Myocyte (in vitro differentiated cells): ENCODE data around the gene TSPAN8. TPM values are rescaled to one million over a fixed set of nuclear protein-coding genes. Genes with fewer than 3 reads are reported as not detected.
"Not testable (repeated sequence)": the region's sequence is repeated elsewhere in the genome, so short reads cannot be mapped to it uniquely, and the experiment has no call there.

ENCODE experiments used
- DNase-seq: peaks from one replicate; pipeline ENCODE4 v3.0.0-alpha.2; 2012; ENCODE audit warnings: low read depth
- polyA plus RNA-seq: library from polyadenylated mRNA; unstranded; fragments of >200 nt; gene quantifications from one replicate; pipeline ENCODE4 v1.2.1, GENCODE V29; 2012; ENCODE audit warnings: missing spikeins
- total RNA-seq: library from RNA; depleted of rRNA; stranded (reverse); fragments of >200 nt; gene quantifications from 2 replicates; pipeline ENCODE4 v1.2.3, GENCODE V29; 2014

TSPAN8 gene
- not detected in 2 replicates for total RNA-seq
- polyA plus RNA-seq = 0.10 TPM

DNA sequence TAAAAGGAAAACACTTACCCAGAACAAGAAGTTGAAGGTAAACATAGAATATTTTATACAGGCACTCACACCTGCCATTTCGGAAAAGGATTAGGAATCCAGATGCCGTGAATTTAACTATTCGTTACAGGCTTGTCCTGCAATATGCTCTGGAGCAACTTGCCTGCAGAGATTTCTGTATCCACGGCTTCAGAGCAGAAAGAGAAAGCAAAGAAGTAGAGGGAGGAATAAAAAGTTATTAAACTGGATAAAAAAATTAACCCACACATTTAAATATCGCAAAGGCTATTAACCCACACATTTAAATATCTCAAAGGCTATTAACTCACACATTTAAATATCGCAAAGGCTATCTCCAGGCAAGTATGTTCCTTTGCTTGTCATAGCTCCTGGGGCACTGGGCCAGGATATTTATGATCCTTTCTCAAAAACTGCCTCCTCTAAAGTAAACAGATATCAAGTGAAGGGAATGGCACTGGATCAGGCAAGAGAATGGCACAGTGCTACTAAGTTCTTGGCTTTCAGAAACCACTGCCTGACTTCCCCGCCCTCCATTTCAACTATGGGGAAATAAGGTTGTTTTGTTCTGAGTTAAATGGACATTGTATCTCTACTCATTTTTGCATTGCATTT is at the start of gene TSPAN8:
TSPAN8 (minus strand) TSS at position 399 of the 633 bp plus-strand sequence; CDS start at position 78, 321 bp downstream.
- peak; percentile 3 for DNase-seq

DNA sequence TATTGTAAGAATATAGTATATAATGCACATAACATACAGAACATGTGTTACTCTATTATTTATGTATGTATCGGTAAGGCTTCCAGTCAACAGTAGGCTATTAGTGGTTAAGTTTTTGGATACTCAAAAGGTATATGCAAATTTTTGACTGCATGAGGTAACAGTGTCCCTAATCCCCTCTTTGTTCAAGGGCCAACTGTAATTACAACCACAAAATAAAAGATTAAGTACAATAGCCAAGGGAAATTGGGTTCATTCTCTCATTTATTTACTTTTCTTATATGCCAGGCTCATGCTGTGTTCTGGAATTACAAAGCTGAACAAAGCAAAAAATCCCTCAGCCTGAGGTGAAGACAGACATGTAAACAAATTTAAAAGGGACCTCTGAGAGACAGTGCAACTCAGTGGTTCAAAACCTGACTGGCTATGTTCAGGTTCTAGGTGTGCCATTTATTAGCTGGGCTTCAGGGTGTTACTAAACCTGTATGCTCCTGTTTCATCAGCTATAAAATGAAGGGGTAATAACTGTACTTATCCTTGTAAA is 43.4 kb upstream of the TSPAN8 start:
- DNase-seq = no peak

DNA sequence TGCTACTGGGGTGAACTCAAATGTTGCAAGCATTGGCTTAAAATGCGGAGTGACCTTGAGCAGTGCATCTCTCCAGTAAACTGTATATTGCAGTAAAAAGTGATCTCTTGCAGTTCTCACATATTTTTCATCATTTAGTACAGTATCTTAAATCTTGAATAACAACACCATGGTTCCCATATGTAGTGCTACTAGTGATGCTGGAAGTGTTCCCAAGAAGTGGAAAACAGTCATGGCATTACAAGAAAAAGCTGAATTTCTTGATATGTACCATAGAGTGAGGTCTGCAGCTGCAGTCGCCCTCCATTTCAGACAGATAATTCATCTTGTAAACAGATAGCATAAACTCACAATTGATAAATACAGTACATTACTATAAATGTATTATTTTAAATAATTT is 42.9 kb upstream of the TSPAN8 start:
- no peak for DNase-seq

DNA sequence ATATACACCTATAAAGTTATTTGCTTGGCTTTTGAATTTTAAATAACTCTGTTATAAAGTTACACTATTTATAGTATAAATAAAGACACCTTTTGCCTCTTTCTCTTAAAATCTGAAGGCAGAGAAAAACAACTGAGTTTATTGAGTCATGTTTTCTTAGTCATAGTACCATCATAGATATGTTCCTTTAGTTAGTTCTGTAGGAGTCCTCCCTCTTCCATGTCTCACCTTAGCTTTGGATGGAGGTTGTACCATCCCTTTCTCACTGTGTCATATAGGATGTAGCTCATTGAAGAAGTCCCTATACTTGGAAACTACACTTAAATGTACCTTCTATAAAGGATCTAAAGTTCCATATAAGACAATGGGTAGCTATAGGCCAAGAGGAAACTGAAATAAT is 39.7 kb upstream of the TSPAN8 start:
- no peak for DNase-seq

DNA sequence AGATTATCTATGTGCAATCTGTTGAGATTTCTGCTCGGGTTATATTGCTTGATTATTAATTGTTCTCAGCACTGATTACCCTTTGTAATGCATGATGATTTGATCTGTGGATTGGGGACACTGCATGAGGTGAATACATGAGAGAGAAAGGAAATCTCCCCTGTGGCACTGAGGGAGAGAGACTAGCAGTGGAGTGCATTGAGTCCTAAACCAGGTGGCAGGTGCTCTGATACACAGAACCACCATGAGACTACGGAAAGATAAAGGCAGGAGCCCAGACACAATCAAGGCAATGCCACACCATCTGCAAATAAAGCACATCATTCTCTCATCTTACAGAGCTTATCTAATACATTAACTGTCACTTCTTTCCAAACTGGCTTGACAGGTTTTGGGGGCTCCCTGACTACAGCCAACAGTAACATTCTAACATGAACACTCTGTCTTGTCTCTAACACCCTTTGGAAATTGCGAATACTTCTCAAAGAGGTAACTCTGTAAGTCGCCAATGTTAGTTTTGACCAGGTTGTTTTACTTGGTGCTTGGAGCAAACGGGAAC is 37.6 kb upstream of the TSPAN8 start:
- DNase-seq = no peak

DNA sequence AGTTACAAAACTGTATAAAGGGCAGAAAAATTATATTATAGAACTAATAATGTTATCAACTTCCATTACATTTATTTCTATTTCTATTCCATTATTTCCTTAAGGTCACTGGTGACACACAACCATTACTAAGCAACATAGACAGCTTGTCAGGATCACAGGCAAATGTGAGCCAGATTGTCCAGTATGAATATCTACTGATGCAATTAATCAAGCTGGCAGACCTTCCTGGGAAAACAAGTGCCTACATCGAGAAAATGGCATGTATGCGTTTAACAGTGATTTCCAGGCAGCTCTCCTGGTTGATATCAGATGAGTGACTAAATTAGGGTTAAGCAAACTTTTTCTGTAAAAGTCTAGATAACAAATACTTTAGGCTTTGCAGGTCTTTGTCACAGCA is 36.9 kb upstream of the TSPAN8 start:
- no peak for DNase-seq

DNA sequence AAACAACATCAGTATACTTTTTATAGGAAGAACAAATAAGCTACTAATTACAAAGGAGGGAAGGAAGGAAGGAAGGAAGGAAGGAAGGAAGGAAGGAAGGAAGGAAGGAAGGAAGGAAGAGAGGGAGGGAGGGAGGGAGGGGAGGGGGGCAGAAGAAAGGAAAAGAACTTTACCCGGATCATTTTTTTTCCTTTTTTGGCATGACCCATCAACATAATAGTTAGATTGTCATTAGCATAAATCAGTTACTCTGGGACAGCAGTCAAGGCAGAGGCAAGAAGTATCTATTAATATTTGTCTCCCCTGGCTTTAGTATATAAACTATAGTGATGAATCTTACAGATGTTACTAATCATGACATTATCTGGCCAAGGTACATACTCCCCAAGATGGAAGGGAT is 35.2 kb upstream of the TSPAN8 start:
- no peak for DNase-seq

DNA sequence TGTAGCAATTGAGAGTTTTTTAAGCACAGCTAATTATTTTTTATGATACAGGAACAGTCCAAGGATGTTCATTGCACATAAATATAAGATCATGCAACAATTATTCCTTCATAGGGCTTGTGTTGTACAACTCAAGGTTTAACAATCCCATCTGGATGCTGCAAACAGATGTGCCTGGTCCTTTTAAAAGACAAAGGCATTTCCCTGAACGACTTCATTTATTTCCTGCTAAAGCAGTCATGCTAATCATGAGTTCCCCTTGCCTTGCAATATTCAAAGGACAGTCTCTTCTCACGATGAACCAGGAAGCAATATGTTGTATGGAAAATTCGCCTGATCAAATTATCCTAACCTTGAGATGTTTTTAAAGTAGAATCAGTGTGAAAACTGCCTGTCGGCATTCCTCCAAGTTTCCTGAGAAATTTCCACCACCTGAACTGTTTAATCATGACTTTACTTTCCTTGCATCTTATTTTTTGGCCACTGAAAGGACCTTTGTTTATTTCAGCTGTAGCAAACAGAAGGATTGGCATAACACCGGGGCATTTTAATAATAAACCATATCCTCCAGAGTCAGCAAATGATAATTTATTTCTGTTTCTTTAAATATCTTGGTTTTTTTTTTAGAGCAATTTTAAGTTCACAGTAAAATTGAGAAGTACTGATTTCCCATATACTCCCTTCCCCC is 33.9 kb upstream of the TSPAN8 start:
- DNase-seq = no peak

DNA sequence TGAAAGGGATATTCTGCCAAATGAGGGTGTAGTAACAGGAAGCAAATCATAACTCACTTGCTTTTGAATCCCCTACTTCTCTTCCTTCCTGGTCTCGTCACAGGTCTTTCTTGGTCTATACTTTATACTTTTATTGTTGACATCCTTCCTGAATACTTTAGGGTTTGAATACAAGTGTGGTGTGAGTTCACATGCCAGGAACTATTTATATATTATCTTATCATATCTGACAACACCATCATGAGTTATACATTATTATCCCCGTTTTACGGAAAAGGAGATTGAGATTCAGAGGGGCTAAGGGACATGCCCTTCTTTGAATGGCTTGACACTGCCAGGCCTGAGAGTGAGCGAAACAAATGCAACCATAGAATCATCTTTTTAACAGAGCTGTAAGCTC is 33.0 kb upstream of the TSPAN8 start:
- DNase-seq = no peak

DNA sequence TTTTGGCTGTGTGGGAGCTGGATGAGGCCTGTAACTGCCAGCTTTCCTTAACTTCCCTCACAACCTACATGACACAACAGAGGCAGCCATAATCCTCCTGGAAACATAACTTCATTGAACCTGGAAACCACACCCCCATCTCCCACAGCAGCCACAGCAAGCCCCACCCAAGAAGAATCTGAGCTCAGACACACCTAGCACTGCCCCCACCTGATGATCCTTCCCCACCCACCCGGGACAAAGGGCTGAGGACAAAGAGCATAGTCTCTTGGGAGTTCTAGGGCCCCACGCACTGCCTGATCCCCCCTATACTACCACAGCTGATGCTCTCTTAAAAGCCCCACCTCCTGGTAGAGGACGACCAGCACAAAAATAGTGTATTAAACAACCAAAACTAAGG is 29.6 kb upstream of the TSPAN8 start:
- DNase-seq = no peak

DNA sequence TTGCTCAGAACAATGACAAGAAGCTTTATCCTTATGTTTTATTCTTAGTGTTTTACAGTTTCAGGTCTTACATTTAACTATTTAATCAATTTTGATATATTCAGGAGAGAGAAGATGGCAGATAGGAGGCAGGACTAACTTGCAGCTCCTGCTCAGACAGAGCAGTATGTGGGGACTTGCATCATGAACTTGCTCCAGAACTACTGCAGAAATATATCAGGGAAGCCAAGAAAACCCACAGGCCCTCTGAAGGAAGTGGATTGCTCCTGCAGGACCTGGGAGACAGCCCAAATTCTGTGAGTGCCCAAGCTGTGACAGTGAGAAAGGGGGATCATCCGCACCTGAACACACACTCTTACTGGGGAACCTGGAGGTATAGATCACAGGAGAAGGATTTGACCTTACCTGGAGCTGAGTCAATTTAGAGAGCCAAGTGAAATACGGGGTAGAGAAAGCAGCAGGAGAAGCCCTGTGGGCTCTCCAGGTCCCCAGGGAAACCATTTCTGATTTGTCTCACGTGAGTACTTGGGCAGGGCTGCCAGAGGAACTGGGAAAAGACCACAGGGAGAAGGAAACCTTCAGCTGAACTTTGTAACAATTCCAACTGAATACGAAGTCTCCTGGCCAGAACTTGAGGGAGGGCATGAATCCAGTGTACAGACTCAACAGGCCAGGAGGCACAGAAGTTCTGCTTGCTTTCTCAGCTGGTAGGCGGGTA is 28.9 kb upstream of the TSPAN8 start:
- no peak for DNase-seq

DNA sequence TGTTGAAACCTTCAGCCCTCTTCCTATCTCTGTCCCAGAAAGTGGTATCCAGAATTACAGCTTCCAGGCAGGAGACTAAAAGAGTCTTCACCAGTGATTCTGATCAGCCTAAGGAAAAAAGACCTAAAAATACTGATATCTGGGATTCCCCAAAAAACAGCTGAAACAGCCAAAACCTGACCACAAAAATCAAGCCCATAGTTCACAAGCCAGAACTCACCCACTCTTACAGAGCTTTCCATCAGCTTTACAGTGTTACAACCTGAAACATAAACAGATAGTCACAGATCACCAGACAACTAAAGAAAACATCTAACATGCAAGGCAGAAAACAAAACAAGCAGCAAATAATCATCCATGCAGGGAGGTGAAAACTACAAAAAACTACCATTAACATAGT is 26.0 kb upstream of the TSPAN8 start:
- DNase-seq = no peak

DNA sequence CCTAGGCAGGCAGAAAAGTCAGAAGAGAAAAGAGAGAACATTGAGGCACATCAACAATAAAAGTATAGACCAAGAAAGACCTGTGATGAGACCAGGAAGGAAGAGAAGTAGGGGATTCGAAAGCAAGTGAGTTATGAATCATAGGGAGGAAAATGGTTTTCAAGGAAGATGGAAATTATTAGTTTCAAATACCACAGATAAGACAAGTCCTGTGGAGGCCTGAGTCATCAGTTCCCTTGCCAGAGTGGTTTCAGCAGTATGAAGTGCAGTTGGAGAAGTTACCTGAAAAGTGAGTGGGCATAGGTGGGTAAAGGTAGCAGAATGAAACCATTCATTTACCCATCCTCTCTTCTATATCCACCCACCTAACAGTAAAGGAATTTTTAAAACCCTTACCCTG is 25.2 kb upstream of the TSPAN8 start:
- DNase-seq = no peak

DNA sequence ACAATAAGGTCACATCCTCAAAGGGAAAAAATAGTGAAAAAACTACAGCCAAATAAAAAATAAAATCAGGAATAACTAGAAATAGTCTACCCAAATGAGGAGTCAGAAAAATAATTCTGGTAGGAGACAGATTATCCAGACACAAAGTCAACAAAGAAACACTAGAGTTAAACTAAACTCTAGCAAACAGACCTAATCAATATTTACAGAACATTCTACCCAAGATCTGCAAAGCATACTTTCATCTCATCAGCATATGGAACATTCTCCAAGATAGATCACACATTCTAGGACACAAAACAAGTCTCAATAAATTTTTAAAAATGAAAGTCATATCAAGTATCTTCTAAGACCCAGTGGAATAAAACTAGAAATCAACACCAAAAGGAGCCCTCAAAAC is 20.4 kb upstream of the TSPAN8 start:
- DNase-seq = no peak

DNA sequence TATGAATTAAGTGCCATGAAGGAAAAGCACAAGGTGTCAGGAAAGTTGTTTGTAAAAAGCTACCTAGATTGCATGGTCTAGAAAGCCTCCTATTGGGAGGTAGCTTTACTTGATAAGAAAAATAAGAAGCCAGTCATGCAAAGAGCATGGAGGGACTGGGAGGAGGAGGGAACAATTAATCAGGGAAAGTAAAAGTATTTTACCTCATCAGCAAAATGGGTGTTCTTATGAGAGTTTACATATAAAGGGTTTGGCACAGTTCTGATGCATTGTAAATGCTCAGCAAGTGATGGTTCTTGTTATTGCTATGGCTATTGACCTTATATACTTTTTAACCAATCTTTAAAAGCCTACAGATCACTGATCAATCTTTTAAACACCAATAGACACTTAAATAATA is 17.0 kb upstream of the TSPAN8 start:
- DNase-seq = no peak

DNA sequence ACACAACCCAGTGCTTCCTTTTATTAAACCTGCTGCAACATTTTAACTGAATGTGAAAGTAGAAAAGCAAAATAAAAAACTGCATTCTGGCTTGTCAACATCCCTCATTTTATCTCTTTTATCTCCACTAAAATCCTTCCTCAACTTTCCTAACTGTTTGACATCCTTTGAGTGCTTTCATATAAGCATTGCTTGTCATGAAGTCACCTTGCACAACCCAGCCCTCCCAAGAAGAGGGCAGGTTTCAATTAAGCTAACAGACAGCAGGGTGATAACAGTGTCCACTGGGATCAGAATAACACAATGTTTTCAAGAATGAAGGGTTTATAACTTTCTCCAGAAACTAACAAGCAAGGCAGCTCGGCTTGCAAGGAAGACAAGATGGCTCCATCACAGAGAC is 16.3 kb upstream of the TSPAN8 start:
- no peak for DNase-seq

DNA sequence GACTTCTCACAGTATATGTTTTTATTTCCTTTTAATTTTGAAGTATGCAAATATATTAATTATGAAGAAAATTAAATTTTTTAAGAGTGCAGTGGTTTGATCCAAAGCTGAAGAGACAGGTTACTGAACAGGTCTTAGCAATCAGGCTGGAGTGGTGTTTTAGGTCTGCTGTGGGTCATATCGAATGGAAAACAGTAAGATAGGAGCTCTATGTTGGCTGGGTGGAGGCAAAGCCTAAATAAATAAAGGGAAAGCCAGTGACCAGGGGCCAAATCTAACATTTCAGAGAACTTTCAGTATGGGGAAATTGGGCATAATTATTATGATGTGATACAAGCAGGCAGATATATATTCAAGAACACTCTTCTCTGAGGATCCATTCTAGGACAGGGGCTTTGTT is 12.7 kb upstream of the TSPAN8 start:
- no peak for DNase-seq

DNA sequence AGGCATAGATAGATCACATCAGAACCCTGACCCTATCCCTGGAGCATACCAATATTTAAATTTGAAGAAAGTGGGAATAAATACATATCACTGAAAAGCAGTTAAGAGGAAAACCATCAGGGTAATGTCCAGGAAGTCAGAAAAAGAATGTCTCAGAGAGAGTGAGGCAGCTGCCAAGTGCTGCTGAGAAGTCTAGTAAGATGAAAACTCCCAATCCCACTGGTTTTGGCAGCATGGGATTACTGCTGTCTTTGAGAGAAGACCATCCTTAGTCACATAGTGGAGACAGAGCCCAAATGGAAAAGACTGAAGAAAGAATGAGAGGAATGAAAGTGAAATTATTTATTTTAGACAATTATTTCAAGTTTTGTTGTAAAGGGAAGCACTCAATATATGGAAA is 11.5 kb upstream of the TSPAN8 start:
- no peak for DNase-seq

DNA sequence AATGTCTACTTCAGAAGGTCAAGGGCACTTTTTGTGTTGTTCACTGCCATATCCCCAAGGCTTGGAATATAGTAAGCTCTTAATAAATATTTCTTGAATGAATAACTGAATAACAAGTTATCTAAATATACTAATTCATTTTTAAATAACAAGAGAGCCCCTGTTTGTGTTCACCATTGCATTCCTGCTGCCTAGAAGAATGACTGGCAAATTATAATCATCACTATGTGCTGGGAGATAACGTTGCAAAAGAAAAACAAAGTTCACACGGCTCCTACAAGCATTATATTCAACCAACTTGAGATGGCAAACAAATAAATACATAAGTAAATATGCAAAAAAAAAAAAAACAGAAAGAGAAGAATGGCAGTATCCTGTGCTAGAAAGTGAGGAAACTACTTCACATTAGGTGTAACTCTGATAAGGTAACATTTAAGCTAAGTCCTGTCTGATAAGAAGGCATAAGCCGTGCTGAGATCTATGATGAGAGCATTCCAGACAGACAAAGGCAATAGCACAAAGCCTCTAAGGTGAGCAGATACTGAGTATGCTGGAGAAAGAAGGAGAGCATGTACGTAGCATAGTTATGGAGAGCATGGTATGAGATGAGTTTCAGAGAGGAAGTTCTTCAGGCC is 9.2 kb upstream of the TSPAN8 start:
- no peak for DNase-seq

DNA sequence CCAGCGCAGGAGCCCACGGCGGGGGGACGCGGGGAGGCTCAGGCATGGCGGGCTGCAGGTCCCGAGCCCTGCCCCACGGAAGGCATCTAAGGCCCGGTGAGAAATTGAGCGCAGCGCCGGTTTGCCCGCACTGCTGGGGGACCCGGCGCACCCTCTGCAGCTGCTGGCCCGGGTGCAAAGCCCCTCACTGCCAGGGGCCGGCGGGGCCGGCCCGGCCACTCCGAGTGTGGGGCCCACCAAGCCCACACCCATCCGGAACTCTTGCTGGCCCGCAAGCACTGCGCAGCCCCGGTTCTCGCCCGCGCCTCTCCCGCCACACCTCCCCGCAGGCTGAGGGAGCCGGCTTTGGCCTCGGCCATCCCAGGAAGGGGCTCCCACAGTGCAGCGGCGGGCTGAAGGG is 8.5 kb upstream of the TSPAN8 start:
- no peak for DNase-seq

DNA sequence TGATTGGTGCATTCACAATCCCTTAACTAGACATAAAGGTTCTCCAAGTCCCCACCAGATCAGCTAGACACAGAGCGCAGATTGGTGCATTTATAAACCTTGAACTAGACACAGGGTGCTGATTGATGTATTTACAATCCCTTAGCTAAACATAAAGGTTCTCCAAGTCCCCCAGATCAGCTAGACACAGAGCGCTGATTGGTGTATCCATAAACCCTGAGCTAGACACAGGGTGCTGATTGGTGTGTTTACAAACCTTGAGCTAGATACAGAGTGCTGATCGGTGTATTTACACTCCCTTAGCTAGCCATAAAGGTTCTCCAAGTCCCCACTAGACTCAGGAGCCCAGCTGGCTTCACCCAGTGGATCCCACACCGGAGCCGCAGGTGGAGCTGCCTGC is 8.0 kb upstream of the TSPAN8 start:
- not testable (repeated sequence) for DNase-seq
